ENCODE results near the gene MRPL52.

The MRPL52 gene

GRCh38 chr14:22781301-22781991 lies 48.2 kb upstream of the MRPL52 start:
- H3K27me3 ChIP-seq (ENCODE audit: insufficient read depth, poor library complexity, severe bottlenecking) = no peaks in the 10 kb centered on the region
- peak in 1 of 2 experiments; percentile 28 for DNase-seq (ENCODE audit: low read depth in 1 of 2, low spot score in 1 of 2)
- no peak overlapping the region for H3K4me3 ChIP-seq (replicated peaks; ENCODE audit: insufficient read depth, low read length)
- no peak overlapping the region for H3K27ac ChIP-seq (replicated peaks)
- TF ChIP-seq POLR2AphosphoS5 (IDR thresholded peaks at IDR 0.05; ENCODE audit: low read depth) (no peak), CTCF (IDR thresholded peaks at IDR 0.05; ENCODE audit: insufficient read depth, low read length) (no peak), REST (IDR thresholded peaks at IDR 0.05; ENCODE audit: insufficient replicate concordance, low read depth) (no peak), GABPA (IDR thresholded peaks at IDR 0.05; ENCODE audit: low read depth) (no peak), SPI1 (IDR thresholded peaks at IDR 0.05; ENCODE audit: borderline replicate concordance, low read depth) (no peak)

- no peak for DNase-seq (ENCODE audit: low read depth in 1 of 2, low spot score in 1 of 2)
- Histone ChIP-seq H3K27ac (replicated peaks) (no peak overlapping the region), H3K27me3 (ENCODE audit: insufficient read depth, poor library complexity, severe bottlenecking) (no peaks in the 10 kb centered on the region), H3K4me3 (replicated peaks; ENCODE audit: insufficient read depth, low read length) (no peak overlapping the region)
- TF ChIP-seq REST (IDR thresholded peaks at IDR 0.05; ENCODE audit: insufficient replicate concordance, low read depth) = no peak
- TF ChIP-seq GABPA (IDR thresholded peaks at IDR 0.05; ENCODE audit: low read depth) = no peak
- no peak for TF ChIP-seq SPI1 (IDR thresholded peaks at IDR 0.05; ENCODE audit: borderline replicate concordance, low read depth)
- no peak for TF ChIP-seq POLR2AphosphoS5 (IDR thresholded peaks at IDR 0.05; ENCODE audit: low read depth)
- TF ChIP-seq CTCF (IDR thresholded peaks at IDR 0.05; ENCODE audit: insufficient read depth, low read length) = no peak
These were observed 43.0 kb upstream of the MRPL52 start for GRCh38 chr14:22786685-22787084.

GRCh38 chr14:22791301-22791700 lies 38.4 kb upstream of the MRPL52 start:
- Histone ChIP-seq H3K4me3 (replicated peaks; ENCODE audit: insufficient read depth, low read length) (no peak overlapping the region), H3K27me3 (ENCODE audit: insufficient read depth, poor library complexity, severe bottlenecking) (no peaks in the 10 kb centered on the region), H3K27ac (replicated peaks) (no peak overlapping the region; the same call in 1 of the 2 replicates)
- no peak for TF ChIP-seq REST (IDR thresholded peaks at IDR 0.05; ENCODE audit: insufficient replicate concordance, low read depth)
- no peak for TF ChIP-seq CTCF (IDR thresholded peaks at IDR 0.05; ENCODE audit: insufficient read depth, low read length)
- TF ChIP-seq GABPA (IDR thresholded peaks at IDR 0.05; ENCODE audit: low read depth) = no peak
- no peak for TF ChIP-seq SPI1 (IDR thresholded peaks at IDR 0.05; ENCODE audit: borderline replicate concordance, low read depth)
- TF ChIP-seq POLR2AphosphoS5 (IDR thresholded peaks at IDR 0.05; ENCODE audit: low read depth) = no peak
- DNase-seq (ENCODE audit: low read depth in 1 of 2, low spot score in 1 of 2) = no peak
